ENCODE measurements around the gene SAMD14.

GRCh38 chr17:50114401-50114800 lies 15.6 kb downstream of the SAMD14 start:
- TF ChIP-seq CTCF (IDR thresholded peaks at IDR 0.05; ENCODE audit: borderline replicate concordance, extremely low read depth, low read length, poor library complexity, severe bottlenecking): no peak
- no peak for TF ChIP-seq EZH2 (IDR thresholded peaks at IDR 0.05; ENCODE audit: borderline replicate concordance, low read depth, low read length, severe bottlenecking)

Data from DND-41 (cell line).